ENCODE results near the gene STX4. TPM values are rescaled to one million over a fixed set of nuclear protein-coding genes. Genes with fewer than 3 reads are reported as not detected.
A peak's percentile ranks its signal among the peaks of the same experiment; 100 is the strongest.

Gene STX4
- total RNA-seq, 1 donor from 2014 or later, result 58.7 TPM

GRCh38 chr16:31072540-31073141 is 39.3 kb downstream of the STX4 start:
- Mint-ChIP-seq H3K27me3 (ENCODE audit: insufficient read depth) (no peaks in the 10 kb centered on the region), H3K4me3 (peak overlapping the region; percentile 99), H3K27ac (peak overlapping the region; percentile 93), H3K9me3 (no peaks in the 10 kb centered on the region), H3K36me3 (ENCODE audit: low read depth) (peaks cover 19% of the 10 kb centered on the region), H3K4me1 (ENCODE audit: low read depth) (peaks cover 43% of the 10 kb centered on the region)
- DNase-seq (ENCODE audit: low spot score), result peak; percentile 17
- intact Hi-C loops (cut with micrococcal nuclease), result loop anchor here (2.0 to 10.0 kb wide), 4 partner anchors 282 to 1210 kb away; partner anchors contain the start of genes CDIPT, CFAP119, ITGAX and RNF40

- H3K27me3 Mint-ChIP-seq (ENCODE audit: insufficient read depth), result no peaks in the 10 kb centered on the region
- H3K9me3 Mint-ChIP-seq, result no peaks in the 10 kb centered on the region
- H3K36me3 Mint-ChIP-seq (ENCODE audit: low read depth), result peaks cover 26% of the 10 kb centered on the region
- peak overlapping the region; percentile 96 for H3K27ac Mint-ChIP-seq
- peak overlapping the region; percentile 99 for H3K4me3 Mint-ChIP-seq
- peaks cover 40% of the 10 kb centered on the region for H3K4me1 Mint-ChIP-seq (ENCODE audit: low read depth)
- intact Hi-C loops (cut with micrococcal nuclease), result loop anchor here (2.0 to 10.0 kb wide), 4 partner anchors 281 to 1211 kb away; partner anchors contain the start of genes CDIPT, CFAP119, ITGAX and RNF40
- peak; percentile 87 for DNase-seq (ENCODE audit: low spot score)
These were observed 40.0 kb downstream of the STX4 start for GRCh38 chr16:31073142-31073969.

- intact Hi-C loops (cut with micrococcal nuclease), result loop anchor here (1.0 to 10.0 kb wide), 17 partner anchors 20 to 1212 kb away; partner anchors contain the start of genes ARMC5, CDIPT, CFAP119 and FBRS
- peak within 1 kb of the TSS; percentile 96 for H3K27ac Mint-ChIP-seq
These were observed 40.8 kb downstream of the STX4 start, which contains the start of the genes ZNF646 and ZNF668 for GRCh38 chr16:31073970-31074813. Gene ZNF646, plus strand, starts transcription at chr16:31074422. Its CDS starts 1,903 bp downstream, at chr16:31076325. Gene ZNF668, minus strand, starts transcription at chr16:31074240. Its CDS starts 9,781 bp downstream, at chr16:31064459.

GRCh38 chr16:31074814-31075183 is 41.4 kb downstream of the STX4 start:
- peak overlapping the region; percentile 97 for H3K4me3 Mint-ChIP-seq
- intact Hi-C loops (cut with micrococcal nuclease), result loop anchor here (1.0 to 10.0 kb wide), 16 partner anchors 20 to 1212 kb away; partner anchors contain the start of genes ARMC5, CDIPT, CFAP119 and FBRS
- H3K9me3 Mint-ChIP-seq, result no peaks in the 10 kb centered on the region
- H3K27me3 Mint-ChIP-seq (ENCODE audit: insufficient read depth), result no peaks in the 10 kb centered on the region
- H3K27ac Mint-ChIP-seq, result peak overlapping the region; percentile 96
- peaks cover 32% of the 10 kb centered on the region for H3K4me1 Mint-ChIP-seq (ENCODE audit: low read depth)
- peaks cover 32% of the 10 kb centered on the region for H3K36me3 Mint-ChIP-seq (ENCODE audit: low read depth)
- DNase-seq (ENCODE audit: low spot score), result no peak

More at GRCh38 chr16:31073970-31074813, 40.8 kb downstream of the STX4 start, which contains the start of the genes ZNF646 and ZNF668:
- peaks cover 35% of the 10 kb centered on the region for H3K4me1 Mint-ChIP-seq (ENCODE audit: low read depth)
- DNase-seq (ENCODE audit: low spot score), result peak; percentile 98
- no peaks in the 10 kb centered on the region for H3K27me3 Mint-ChIP-seq (ENCODE audit: insufficient read depth)
- H3K36me3 Mint-ChIP-seq (ENCODE audit: low read depth), result peaks cover 31% of the 10 kb centered on the region
- peak within 1 kb of the TSS; percentile 99 for H3K4me3 Mint-ChIP-seq
- H3K9me3 Mint-ChIP-seq, result no peaks in the 10 kb centered on the region

- Mint-ChIP-seq H3K9me3 (no peaks in the 10 kb centered on the region), H3K4me1 (ENCODE audit: low read depth) (peaks cover 32% of the 10 kb centered on the region), H3K4me3 (peak overlapping the region; percentile 97), H3K36me3 (ENCODE audit: low read depth) (peaks cover 36% of the 10 kb centered on the region), H3K27me3 (ENCODE audit: insufficient read depth) (no peaks in the 10 kb centered on the region), H3K27ac (peak overlapping the region; percentile 52)
- intact Hi-C loops (cut with micrococcal nuclease), result loop anchor here (10.0 kb wide), 1 partner anchor 278 kb away; the partner anchor contains the start of gene ITGAX
- no peak for DNase-seq (ENCODE audit: low spot score)
These were observed 43.0 kb downstream of the STX4 start for GRCh38 chr16:31076319-31076718.

GRCh38 chr16:31077024-31077423 is 43.7 kb downstream of the STX4 start:
- peaks cover 36% of the 10 kb centered on the region for H3K36me3 Mint-ChIP-seq (ENCODE audit: low read depth)
- H3K27me3 Mint-ChIP-seq (ENCODE audit: insufficient read depth), result no peaks in the 10 kb centered on the region
- no peak overlapping the region for H3K4me3 Mint-ChIP-seq
- intact Hi-C loops (cut with micrococcal nuclease), result loop anchor here (10.0 kb wide), 1 partner anchor 278 kb away; the partner anchor contains the start of gene ITGAX
- no peak for DNase-seq (ENCODE audit: low spot score)
- no peak overlapping the region for H3K27ac Mint-ChIP-seq
- no peaks in the 10 kb centered on the region for H3K9me3 Mint-ChIP-seq
- peaks cover 25% of the 10 kb centered on the region for H3K4me1 Mint-ChIP-seq (ENCODE audit: low read depth)

GRCh38 chr16:31077592-31078396 is 44.4 kb downstream of the STX4 start:
- no peak for DNase-seq (ENCODE audit: low spot score)
- H3K36me3 Mint-ChIP-seq (ENCODE audit: low read depth), result peaks cover 39% of the 10 kb centered on the region
- no peaks in the 10 kb centered on the region for H3K27me3 Mint-ChIP-seq (ENCODE audit: insufficient read depth)
- no peak overlapping the region for H3K27ac Mint-ChIP-seq
- peaks cover 19% of the 10 kb centered on the region for H3K4me1 Mint-ChIP-seq (ENCODE audit: low read depth)
- H3K4me3 Mint-ChIP-seq, result no peak overlapping the region
- intact Hi-C loops (cut with micrococcal nuclease), result loop anchor here (10.0 kb wide), 1 partner anchor 277 kb away; the partner anchor contains the start of gene ITGAX
- no peaks in the 10 kb centered on the region for H3K9me3 Mint-ChIP-seq

- intact Hi-C loops (cut with micrococcal nuclease), result loop anchor here (10.0 kb wide), 1 partner anchor 276 kb away; the partner anchor contains the start of gene ITGAX
- Mint-ChIP-seq H3K27me3 (ENCODE audit: insufficient read depth) (no peaks in the 10 kb centered on the region), H3K4me3 (no peak overlapping the region), H3K4me1 (ENCODE audit: low read depth) (peaks cover 19% of the 10 kb centered on the region), H3K36me3 (ENCODE audit: low read depth) (peaks cover 39% of the 10 kb centered on the region), H3K9me3 (no peaks in the 10 kb centered on the region), H3K27ac (no peak overlapping the region)
- DNase-seq (ENCODE audit: low spot score), result no peak
These were observed 45.4 kb downstream of the STX4 start for GRCh38 chr16:31078597-31079341.

GRCh38 chr16:31079342-31079944 is 46.1 kb downstream of the STX4 start:
- H3K4me3 Mint-ChIP-seq, result no peak overlapping the region
- H3K27me3 Mint-ChIP-seq (ENCODE audit: insufficient read depth), result no peaks in the 10 kb centered on the region
- peaks cover 19% of the 10 kb centered on the region for H3K4me1 Mint-ChIP-seq (ENCODE audit: low read depth)
- intact Hi-C loops (cut with micrococcal nuclease), result loop anchor here (10.0 kb wide), 1 partner anchor 275 kb away; the partner anchor contains the start of gene ITGAX
- H3K36me3 Mint-ChIP-seq (ENCODE audit: low read depth), result peaks cover 39% of the 10 kb centered on the region
- H3K27ac Mint-ChIP-seq, result no peak overlapping the region
- DNase-seq (ENCODE audit: low spot score), result no peak
- no peaks in the 10 kb centered on the region for H3K9me3 Mint-ChIP-seq

- Mint-ChIP-seq H3K27ac (no peak overlapping the region), H3K36me3 (ENCODE audit: low read depth) (peaks cover 34% of the 10 kb centered on the region), H3K4me3 (no peak overlapping the region), H3K4me1 (ENCODE audit: low read depth) (peaks cover 12% of the 10 kb centered on the region), H3K27me3 (ENCODE audit: insufficient read depth) (no peaks in the 10 kb centered on the region), H3K9me3 (no peaks in the 10 kb centered on the region)
- DNase-seq (ENCODE audit: low spot score), result no peak
- intact Hi-C loops (cut with micrococcal nuclease), result no loop called here
These were observed 46.8 kb downstream of the STX4 start for GRCh38 chr16:31080035-31080629.

Data from activated T-helper 1 cell treated with anti-CD3 and anti-CD28 coated beads, Interleukin-12 subunit alpha, Interleukin-12 subunit beta, Interleukin-2, Interleukin-4 antibody, amounts not matched to agents 30 ng/mL and 10 ng/mL and 1 ng/mL, durations not matched to agents 14 hours and 24 hours and 36 hours (primary cell).